ENCODE results near the gene STX5. TPM values are rescaled to one million over a fixed set of nuclear protein-coding genes. Genes with fewer than 3 reads are reported as not detected.

STX5 gene, protein sequence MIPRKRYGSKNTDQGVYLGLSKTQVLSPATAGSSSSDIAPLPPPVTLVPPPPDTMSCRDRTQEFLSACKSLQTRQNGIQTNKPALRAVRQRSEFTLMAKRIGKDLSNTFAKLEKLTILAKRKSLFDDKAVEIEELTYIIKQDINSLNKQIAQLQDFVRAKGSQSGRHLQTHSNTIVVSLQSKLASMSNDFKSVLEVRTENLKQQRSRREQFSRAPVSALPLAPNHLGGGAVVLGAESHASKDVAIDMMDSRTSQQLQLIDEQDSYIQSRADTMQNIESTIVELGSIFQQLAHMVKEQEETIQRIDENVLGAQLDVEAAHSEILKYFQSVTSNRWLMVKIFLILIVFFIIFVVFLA
- 35.8 and 40.7 TPM in 2 replicates for total RNA-seq

DNA sequence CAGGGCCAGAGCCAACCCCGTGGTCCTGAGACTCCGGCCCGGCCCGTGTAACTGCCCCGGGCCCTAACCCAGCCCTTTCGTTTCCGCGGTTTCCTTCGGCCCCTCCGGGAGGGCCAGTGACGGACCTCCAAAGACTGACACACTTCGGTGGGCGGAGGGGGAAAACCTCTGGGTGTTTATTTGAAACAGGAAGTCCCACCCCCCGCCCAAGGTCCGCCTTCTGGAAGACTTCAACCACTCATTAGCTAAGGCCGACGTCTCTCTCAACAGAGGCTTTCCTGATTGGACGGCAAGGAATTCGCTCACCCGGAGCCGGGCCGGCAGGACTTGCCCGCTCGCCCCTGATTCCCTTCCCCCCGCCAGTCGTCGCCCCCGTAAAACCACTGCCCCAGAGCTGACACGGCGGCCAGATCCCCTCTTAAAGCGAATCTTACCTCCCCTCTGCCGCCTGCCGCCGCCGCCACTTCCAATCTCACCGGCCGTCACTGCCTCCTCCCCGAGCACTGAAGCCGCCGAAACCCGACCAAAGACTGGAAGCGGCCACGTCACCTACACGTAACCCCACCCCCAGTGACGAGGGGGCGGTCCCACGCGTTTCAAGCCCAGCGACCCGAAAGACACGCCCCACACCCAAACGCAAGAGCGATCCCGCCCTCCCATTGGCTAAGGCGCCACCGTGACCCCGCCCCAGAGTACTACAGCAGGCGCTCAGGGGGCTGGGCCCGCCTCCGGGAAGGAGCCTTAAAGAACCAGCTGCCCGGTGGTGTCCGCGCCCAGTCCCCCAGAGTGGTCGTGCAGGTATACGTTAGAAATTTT, at the start of gene STX5:
Gene STX5, minus strand, starts transcription at position 532 of the 816 bp plus-strand sequence. CDS start 808 bp downstream, outside the sequence.
- peaks cover 53% of the 10 kb centered on the region for H3K36me3 ChIP-seq (ENCODE audit: insufficient read depth, low read length)
- TF ChIP-seq, protein P1, sequence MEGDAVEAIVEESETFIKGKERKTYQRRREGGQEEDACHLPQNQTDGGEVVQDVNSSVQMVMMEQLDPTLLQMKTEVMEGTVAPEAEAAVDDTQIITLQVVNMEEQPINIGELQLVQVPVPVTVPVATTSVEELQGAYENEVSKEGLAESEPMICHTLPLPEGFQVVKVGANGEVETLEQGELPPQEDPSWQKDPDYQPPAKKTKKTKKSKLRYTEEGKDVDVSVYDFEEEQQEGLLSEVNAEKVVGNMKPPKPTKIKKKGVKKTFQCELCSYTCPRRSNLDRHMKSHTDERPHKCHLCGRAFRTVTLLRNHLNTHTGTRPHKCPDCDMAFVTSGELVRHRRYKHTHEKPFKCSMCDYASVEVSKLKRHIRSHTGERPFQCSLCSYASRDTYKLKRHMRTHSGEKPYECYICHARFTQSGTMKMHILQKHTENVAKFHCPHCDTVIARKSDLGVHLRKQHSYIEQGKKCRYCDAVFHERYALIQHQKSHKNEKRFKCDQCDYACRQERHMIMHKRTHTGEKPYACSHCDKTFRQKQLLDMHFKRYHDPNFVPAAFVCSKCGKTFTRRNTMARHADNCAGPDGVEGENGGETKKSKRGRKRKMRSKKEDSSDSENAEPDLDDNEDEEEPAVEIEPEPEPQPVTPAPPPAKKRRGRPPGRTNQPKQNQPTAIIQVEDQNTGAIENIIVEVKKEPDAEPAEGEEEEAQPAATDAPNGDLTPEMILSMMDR (IDR thresholded peaks at IDR 0.05; ENCODE audit: extremely low read depth, low read depth, low read length): no peak

DNA sequence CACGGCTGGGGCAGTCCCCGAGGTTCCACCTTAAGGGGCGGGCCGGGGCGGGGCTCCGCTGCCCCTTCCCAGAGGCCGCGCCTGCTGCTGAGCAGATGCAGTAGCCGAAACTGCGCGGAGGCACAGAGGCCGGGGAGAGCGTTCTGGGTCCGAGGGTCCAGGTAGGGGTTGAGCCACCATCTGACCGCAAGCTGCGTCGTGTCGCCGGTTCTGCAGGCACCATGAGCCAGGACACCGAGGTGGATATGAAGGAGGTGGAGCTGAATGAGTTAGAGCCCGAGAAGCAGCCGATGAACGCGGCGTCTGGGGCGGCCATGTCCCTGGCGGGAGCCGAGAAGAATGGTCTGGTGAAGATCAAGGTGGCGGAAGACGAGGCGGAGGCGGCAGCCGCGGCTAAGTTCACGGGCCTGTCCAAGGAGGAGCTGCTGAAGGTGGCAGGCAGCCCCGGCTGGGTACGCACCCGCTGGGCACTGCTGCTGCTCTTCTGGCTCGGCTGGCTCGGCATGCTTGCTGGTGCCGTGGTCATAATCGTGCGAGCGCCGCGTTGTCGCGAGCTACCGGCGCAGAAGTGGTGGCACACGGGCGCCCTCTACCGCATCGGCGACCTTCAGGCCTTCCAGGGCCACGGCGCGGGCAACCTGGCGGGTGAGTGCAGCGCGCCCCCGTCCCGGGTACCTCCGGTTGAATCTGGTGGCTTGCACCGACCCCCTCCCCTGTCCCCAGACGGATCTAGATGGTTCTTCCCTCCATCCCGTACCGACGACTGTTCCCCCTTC, 49.1 kb upstream of the STX5 start, which contains the start of gene SLC3A2:
Gene SLC3A2, plus strand, starts transcription at position 94 of the 776 bp plus-strand sequence. Its CDS starts 128 bp downstream, at position 222.
- peaks cover 39% of the 10 kb centered on the region for H4K20me1 ChIP-seq (ENCODE audit: insufficient read depth, low read length)
- peak within 1 kb of the TSS; percentile 72 for H2AFZ ChIP-seq (ENCODE audit: low read length)
- peak within 1 kb of the TSS; percentile 93 for H3K4me3 ChIP-seq (ENCODE audit: insufficient read depth, low read length)
- H3K4me1 ChIP-seq (ENCODE audit: insufficient read depth, low read length): peaks cover 43% of the 10 kb centered on the region
- peak within 1 kb of the TSS; percentile 96 for H3K4me2 ChIP-seq (ENCODE audit: insufficient read depth, low read length)
- H3K27ac ChIP-seq (ENCODE audit: low read depth, low read length): peak within 1 kb of the TSS; percentile 100
- H3K27me3 ChIP-seq (ENCODE audit: insufficient read depth, low read length): no peaks in the 10 kb centered on the region
- H3K9me3 ChIP-seq (ENCODE audit: low read depth, low read length): no peaks in the 10 kb centered on the region
- H3K36me3 ChIP-seq (ENCODE audit: insufficient read depth, low read length): peaks cover 39% of the 10 kb centered on the region
- DNase-seq (ENCODE audit: insufficient read length, low spot score, missing footprints): peak; percentile 92
- TF ChIP-seq, protein P1 (IDR thresholded peaks at IDR 0.05; ENCODE audit: extremely low read depth, low read depth, low read length): peak; percentile 62
- peaks cover 51% of the 10 kb centered on the region for H3K79me2 ChIP-seq (ENCODE audit: insufficient read depth, low read length)

More for the DNA sequence above, at the start of gene STX5:
- H3K9me3 ChIP-seq (ENCODE audit: low read depth, low read length): no peaks in the 10 kb centered on the region
- peak within 1 kb of the TSS; percentile 82 for H2AFZ ChIP-seq (ENCODE audit: low read length)
- peak within 1 kb of the TSS; percentile 97 for H3K27ac ChIP-seq (ENCODE audit: low read depth, low read length)
- H3K27me3 ChIP-seq (ENCODE audit: insufficient read depth, low read length): no peaks in the 10 kb centered on the region
- peak within 1 kb of the TSS; percentile 99 for H3K4me3 ChIP-seq (ENCODE audit: insufficient read depth, low read length)
- DNase-seq (ENCODE audit: insufficient read length, low spot score, missing footprints): peak; percentile 98
- peaks cover 87% of the 10 kb centered on the region for H3K79me2 ChIP-seq (ENCODE audit: insufficient read depth, low read length)
- H4K20me1 ChIP-seq (ENCODE audit: insufficient read depth, low read length): peaks cover 28% of the 10 kb centered on the region
- peaks cover 14% of the 10 kb centered on the region for H3K4me1 ChIP-seq (ENCODE audit: insufficient read depth, low read length)
- peak within 1 kb of the TSS; percentile 97 for H3K4me2 ChIP-seq (ENCODE audit: insufficient read depth, low read length)

DNA sequence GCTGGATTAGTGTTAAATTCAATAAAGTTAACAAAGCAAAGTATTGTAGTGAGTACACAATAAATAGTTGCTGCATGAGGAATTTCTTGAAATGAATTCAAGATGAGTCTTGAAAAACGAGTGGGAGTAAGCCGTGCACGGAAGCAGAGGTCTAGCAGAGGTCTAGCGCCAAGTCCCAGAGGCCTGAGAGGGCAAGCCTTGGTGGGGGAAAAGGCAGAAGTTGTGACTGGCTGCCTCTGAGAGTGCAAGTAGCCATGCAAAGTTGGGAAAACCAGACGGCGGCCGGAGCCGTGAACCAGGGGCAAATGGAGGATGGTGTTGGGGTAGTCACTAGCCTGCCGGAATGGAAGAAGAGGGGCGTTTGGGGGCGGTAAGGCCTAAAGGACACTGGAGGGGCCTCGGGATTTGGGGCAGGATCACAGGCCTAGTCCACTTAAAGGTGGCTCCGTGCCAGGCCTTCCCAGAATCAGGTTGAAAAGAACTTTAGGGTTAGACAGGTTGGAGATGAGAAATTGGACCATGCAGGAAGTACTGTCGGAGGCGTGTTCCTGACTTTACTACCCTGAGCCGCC, 48.5 kb upstream of the STX5 start:
- H3K4me1 ChIP-seq (ENCODE audit: insufficient read depth, low read length): peaks cover 41% of the 10 kb centered on the region
- TF ChIP-seq, protein P1 (IDR thresholded peaks at IDR 0.05; ENCODE audit: extremely low read depth, low read depth, low read length): no peak
- H3K4me2 ChIP-seq (ENCODE audit: insufficient read depth, low read length): peak overlapping the region; percentile 96
- no peaks in the 10 kb centered on the region for H3K9me3 ChIP-seq (ENCODE audit: low read depth, low read length)
- peak overlapping the region; percentile 72 for H2AFZ ChIP-seq (ENCODE audit: low read length)
- H3K27me3 ChIP-seq (ENCODE audit: insufficient read depth, low read length): no peaks in the 10 kb centered on the region
- peaks cover 34% of the 10 kb centered on the region for H4K20me1 ChIP-seq (ENCODE audit: insufficient read depth, low read length)
- peak overlapping the region; percentile 100 for H3K27ac ChIP-seq (ENCODE audit: low read depth, low read length)
- peak; percentile 95 for DNase-seq (ENCODE audit: insufficient read length, low spot score, missing footprints)
- H3K79me2 ChIP-seq (ENCODE audit: insufficient read depth, low read length): peaks cover 44% of the 10 kb centered on the region
- peak overlapping the region; percentile 93 for H3K4me3 ChIP-seq (ENCODE audit: insufficient read depth, low read length)
- peaks cover 33% of the 10 kb centered on the region for H3K36me3 ChIP-seq (ENCODE audit: insufficient read depth, low read length)
